HG03039 (cell line): ENCODE measurements around the gene VGF.
"Not testable (repeated sequence)": the region's sequence is repeated elsewhere in the genome, so short reads cannot be mapped to it uniquely, and the experiment has no call there.

Experiments
- ATAC-seq: cut with Tn5 transposase; IDR thresholded peaks from one replicate; pipeline ENCODE4 v1.9.1; 2021; ENCODE audit warnings: mild to moderate bottlenecking, moderate library complexity; ENCODE audit not compliant: unreplicated experiment

VGF gene

DNA sequence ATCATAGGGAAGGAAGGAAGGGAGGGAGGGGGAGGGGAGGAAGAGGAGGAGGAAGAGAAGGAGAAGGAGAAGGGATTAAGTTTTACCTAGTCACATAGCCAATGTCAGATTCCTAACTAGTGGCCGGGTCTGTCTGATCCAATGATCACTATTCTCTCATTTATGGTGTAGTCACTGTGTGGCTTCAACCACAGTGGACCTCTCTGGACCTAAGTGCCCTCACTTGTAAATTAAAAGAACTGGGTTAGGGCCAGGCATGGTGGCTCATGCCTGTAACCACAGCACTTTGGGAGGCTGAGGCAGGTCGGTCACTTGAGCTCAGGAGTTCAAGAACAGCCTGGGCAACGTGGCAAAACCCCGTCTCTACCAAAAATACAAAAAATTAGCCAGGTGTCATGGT is 45.1 kb downstream of the VGF start:
- ATAC-seq: no peak

DNA sequence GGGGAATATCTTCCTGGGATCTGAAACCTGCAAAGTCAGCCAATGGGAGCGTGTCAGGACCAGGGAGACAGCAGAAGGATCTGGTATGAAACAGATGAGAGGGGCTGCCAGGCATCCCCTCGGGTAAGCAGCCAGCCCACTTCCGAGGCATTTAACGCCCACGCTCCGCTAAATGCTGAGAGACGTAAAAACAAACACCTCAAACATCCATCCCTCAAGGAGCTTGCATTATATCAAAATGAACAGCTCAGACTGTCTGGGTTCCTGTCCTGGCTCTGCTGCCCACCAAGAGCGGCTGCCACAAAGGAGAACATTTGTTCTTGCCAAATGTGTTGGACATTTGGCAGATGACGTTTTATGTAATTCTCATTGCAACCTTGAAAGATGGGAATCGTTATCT is 45.5 kb downstream of the VGF start:
- no peak for ATAC-seq

DNA sequence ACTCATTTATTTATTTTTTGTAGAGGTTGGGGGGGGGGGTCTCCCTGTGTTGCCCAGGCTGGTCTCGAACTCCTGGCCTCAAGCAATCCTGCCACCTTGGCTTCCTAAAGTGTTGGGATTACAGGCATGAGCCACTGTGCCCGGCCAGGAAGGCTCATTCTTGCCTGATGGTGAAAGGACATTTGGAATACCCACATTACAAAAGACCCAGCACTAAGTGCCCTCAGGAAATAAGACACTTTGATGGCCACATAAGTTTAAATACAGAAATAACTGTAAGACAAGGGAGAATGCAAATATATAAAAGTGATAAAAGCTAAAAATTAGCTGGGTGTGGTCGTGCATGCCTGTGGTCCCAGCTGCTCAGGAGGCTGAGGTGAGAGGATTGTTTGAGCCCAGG is 46.5 kb downstream of the VGF start:
- ATAC-seq: no peak

GRCh38 chr7:101116898-101117297 is 48.5 kb downstream of the VGF start:
- ATAC-seq: no peak

DNA sequence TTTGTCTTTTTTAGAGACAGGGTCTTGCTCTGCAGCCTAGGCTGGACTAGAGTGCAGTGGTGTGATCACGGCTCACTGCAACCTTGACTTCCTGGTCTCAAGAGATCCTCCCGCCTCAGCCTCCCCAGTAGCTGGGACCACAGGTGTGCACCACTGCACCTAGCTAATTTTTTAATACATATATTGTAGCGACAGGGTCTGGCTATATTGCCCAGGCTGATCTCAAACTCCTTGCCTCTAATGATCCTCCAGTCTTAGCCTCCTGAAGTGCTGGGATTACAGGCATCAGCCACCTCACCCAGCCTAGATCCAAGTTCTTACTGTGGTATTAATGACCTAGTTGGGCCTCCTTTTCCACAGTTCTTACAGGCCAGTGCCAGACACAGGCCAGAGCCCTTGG is 50.2 kb downstream of the VGF start:
- ATAC-seq: no peak

DNA sequence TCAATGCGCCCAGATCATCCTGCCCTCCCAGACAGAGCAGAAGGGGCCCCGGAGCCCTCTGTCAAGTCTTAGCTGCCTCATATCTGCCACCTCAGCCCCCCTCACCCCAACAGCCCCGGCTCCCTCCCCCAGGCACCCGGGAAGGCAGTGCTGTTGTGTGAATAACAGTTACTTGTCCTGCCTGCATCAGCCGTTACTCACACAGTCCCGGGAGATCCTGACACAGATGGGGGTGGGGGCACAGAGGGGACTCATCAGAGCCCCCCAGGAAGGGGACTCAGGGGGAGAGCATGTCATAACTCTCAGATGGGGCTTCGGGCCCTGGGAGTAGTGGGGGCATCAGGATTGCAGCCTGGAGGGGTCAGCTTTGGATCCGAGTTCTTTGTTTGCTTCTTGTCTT is 50.9 kb downstream of the VGF start:
- no peak for ATAC-seq

DNA sequence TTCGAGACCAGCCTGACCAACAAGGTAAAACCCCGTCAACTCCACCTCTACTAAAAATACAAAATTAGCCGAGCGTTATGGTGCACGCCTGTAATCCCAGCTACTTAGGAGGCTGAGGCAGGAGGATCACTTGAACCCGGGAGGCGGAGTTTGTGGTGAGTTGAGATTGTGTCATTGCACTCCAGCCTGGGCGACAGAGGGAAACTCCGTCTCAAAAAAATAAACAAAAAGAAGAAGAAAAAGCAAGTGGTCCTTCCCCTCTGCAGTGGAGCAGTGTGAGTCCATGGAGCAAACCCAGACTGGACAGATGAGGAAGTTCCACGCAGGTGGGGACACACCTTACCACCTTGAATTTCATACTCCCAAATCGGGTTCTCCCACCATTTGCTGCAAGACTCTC is 51.5 kb downstream of the VGF start:
- ATAC-seq: no peak

- ATAC-seq: not testable (repeated sequence)
Measured at GRCh38 chr7:101113140-101113539, 52.2 kb downstream of the VGF start.
